HG02588 (cell line): Measurements from ENCODE around the gene TRIM62.
"Not testable (repeated sequence)": the region's sequence is repeated elsewhere in the genome, so short reads cannot be mapped to it uniquely, and the experiment has no call there.

Experiments
- ATAC-seq: cut with Tn5 transposase; IDR thresholded peaks from one replicate; pipeline ENCODE4 v1.9.1; 2021; ENCODE audit warnings: mild to moderate bottlenecking, moderate library complexity; ENCODE audit not compliant: unreplicated experiment

Gene TRIM62

DNA sequence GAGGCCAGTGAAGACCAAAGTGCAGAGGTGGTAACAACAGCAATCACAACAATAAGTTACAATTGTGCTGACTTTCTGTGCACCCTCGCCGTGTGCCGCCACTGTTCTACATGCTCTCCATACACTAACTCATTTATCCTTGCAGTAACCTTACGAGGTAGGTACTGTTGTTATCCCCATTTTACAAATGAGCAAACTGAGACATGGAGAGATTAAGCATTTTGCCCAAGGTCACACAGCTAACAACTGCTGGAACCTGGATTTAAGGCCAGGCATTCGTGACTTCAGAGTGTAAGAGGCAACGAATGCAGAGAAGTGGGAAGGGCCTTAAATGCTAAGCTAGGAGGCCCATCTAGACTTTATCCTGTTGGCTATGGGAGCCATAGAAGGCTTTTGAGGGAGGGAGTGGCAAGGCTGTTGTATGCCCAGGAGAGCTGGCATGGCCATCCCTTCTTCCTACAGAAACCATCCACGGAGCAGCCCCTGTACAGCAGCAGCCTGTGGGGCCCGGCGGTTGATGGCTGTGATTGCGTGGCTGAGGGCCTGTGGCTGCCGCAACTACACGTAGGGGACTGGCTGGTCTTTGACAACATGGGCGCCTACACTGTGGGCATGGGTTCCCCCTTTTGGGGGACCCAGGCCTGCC lies 64.3 kb downstream of the TRIM62 start:
- no peak for ATAC-seq

- ATAC-seq: no peak
Measured at GRCh38 chr1:33111965-33112364, 69.9 kb downstream of the TRIM62 start.

- ATAC-seq: no peak
Measured at GRCh38 chr1:33110477-33110876, 71.4 kb downstream of the TRIM62 start.

DNA sequence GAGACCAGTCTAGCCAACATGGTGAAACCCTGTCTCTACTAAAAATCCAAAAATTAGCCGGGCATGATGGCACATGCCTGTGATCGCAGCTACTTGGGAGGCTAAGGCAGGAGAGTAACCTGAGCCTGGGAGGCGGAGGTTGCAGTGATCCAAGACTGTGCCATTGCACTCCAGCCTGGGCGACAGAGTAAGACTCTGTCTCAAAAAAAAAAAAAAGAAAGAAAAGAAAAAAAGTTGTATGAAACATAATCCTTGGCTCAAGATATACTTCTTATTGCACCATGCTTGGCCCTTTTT lies 81.8 kb downstream of the TRIM62 start:
- not testable (repeated sequence) for ATAC-seq

GRCh38 chr1:33099290-33100118 lies 82.3 kb downstream of the TRIM62 start:
- no peak for ATAC-seq

- no peak for ATAC-seq
Measured at GRCh38 chr1:33098371-33098770, 83.5 kb downstream of the TRIM62 start.

GRCh38 chr1:33097762-33098161 lies 84.1 kb downstream of the TRIM62 start:
- ATAC-seq: no peak

GRCh38 chr1:33097137-33097611 lies 84.7 kb downstream of the TRIM62 start:
- ATAC-seq: no peak

DNA sequence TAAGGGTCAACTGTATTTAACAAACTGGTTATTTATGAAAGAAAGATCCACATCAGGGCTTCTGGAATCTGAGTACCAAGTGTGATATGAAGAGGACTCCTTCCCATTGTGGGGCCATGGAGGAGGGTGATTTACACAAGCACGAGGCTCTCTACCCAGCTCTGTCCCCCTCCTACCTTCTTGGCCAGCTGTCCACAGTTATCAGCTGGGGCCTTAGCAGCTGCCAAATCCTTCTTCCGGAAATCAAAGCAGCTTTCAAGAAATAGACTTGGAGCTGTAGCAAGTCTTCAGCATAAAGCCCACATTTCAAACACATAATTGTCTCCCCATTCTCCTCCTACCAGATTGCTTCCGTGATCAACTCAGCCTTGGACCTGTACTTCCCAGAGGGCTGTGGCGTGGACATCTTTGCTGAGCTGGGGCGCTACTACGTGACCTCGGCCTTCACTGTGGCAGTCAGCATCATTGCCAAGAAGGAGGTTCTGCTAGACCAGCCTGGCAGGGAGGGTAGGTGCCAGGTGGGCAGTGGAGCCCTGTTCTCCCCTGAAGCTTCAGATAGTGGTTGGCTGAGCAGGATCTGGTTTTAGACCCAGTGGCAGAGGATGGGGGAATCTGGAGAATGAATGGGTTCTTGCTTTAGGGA lies 85.4 kb downstream of the TRIM62 start:
- no peak for ATAC-seq
